PFSK-1 (cell line): ENCODE results near the gene CNIH3.

Experiments
- FOXP2 ChIP-seq: optimal IDR thresholded peaks from 2 replicates; pipeline ENCODE3; 2011; ENCODE audit warnings: borderline replicate concordance, control low read depth, inconsistent platforms; ENCODE audit not compliant: insufficient read depth; ENCODE audit errors: extremely low read length, extremely low read depth
- POLR2AphosphoS5 ChIP-seq: IDR thresholded peaks from 2 replicates; pipeline ENCODE4 v1.6.1; 2012; ENCODE audit warnings: low read depth, mild to moderate bottlenecking, control low read depth, low read length, moderate library complexity
- SIN3A ChIP-seq: IDR thresholded peaks from 2 replicates; pipeline ENCODE4 v1.6.1; 2012; ENCODE audit warnings: mild to moderate bottlenecking, low read length, moderate library complexity, borderline replicate concordance; ENCODE audit not compliant: insufficient read depth
- TAF1 ChIP-seq: IDR thresholded peaks from 2 replicates; pipeline ENCODE4 v1.6.1; 2012; ENCODE audit warnings: low read length, control low read depth, borderline replicate concordance; ENCODE audit not compliant: insufficient read depth
- TF ChIP-seq, protein P1 (sequence below), 2 experiments: IDR thresholded peaks; 2 replicates each; pipeline versions ENCODE4 v1.6.1 to v1.8.0; 2011 to 2012; ENCODE audit warnings: low read depth in 2 of 2, low read length in 2 of 2, control low read depth in 1 of 2, inconsistent platforms in 1 of 2, mild to moderate bottlenecking in 1 of 2, moderate library complexity in 1 of 2; ENCODE audit not compliant: insufficient read depth in 1 of 2

Gene CNIH3

GRCh38 chr1:224637936-224638335 is 21.8 kb downstream of the CNIH3 start:
- TF ChIP-seq FOXP2 (no peak), TAF1 (no peak), SIN3A (no peak), POLR2AphosphoS5 (no peak)
- TF ChIP-seq, protein P1, sequence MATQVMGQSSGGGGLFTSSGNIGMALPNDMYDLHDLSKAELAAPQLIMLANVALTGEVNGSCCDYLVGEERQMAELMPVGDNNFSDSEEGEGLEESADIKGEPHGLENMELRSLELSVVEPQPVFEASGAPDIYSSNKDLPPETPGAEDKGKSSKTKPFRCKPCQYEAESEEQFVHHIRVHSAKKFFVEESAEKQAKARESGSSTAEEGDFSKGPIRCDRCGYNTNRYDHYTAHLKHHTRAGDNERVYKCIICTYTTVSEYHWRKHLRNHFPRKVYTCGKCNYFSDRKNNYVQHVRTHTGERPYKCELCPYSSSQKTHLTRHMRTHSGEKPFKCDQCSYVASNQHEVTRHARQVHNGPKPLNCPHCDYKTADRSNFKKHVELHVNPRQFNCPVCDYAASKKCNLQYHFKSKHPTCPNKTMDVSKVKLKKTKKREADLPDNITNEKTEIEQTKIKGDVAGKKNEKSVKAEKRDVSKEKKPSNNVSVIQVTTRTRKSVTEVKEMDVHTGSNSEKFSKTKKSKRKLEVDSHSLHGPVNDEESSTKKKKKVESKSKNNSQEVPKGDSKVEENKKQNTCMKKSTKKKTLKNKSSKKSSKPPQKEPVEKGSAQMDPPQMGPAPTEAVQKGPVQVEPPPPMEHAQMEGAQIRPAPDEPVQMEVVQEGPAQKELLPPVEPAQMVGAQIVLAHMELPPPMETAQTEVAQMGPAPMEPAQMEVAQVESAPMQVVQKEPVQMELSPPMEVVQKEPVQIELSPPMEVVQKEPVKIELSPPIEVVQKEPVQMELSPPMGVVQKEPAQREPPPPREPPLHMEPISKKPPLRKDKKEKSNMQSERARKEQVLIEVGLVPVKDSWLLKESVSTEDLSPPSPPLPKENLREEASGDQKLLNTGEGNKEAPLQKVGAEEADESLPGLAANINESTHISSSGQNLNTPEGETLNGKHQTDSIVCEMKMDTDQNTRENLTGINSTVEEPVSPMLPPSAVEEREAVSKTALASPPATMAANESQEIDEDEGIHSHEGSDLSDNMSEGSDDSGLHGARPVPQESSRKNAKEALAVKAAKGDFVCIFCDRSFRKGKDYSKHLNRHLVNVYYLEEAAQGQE (IDR thresholded peaks at IDR 0.05; ENCODE audit: insufficient read depth in 1 of 2, low read depth in 2 of 2, low read length in 2 of 2) = no peak

GRCh38 chr1:224639426-224639975 is 23.4 kb downstream of the CNIH3 start:
- TF ChIP-seq SIN3A (no peak), POLR2AphosphoS5 (no peak), FOXP2 (no peak), TAF1 (no peak)
- TF ChIP-seq, protein P1 (IDR thresholded peaks at IDR 0.05; ENCODE audit: insufficient read depth in 1 of 2, low read depth in 2 of 2, low read length in 2 of 2) = no peak

GRCh38 chr1:224640018-224640417 is 23.9 kb downstream of the CNIH3 start:
- TF ChIP-seq SIN3A (no peak), TAF1 (no peak), FOXP2 (no peak), POLR2AphosphoS5 (no peak)
- TF ChIP-seq, protein P1 (IDR thresholded peaks at IDR 0.05; ENCODE audit: insufficient read depth in 1 of 2, low read depth in 2 of 2, low read length in 2 of 2) = no peak

DNA sequence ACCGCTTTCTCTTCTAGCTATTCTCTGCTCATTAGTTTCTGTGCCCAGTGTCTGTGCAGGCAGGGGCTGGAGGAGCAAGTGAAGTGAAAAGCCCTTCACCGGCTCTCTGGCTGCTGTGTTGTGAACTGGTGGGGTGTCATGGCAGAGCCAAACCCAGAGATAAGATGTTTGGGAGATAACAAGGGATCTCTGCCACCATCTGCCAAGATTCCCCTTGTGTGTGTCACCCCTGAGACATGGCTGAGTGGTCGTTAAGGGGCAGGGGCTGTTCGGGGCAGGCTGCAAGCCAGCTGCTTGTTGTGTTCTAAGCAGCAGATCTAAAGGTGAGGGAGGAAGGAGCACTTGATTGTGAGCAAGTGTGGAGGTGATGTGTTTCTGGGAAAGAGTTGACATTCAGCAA is 24.5 kb downstream of the CNIH3 start:
- TF ChIP-seq, protein P1 (IDR thresholded peaks at IDR 0.05; ENCODE audit: insufficient read depth in 1 of 2, low read depth in 2 of 2, low read length in 2 of 2) = no peak
- no peak for TF ChIP-seq POLR2AphosphoS5
- no peak for TF ChIP-seq SIN3A
- TF ChIP-seq FOXP2 = no peak
- no peak for TF ChIP-seq TAF1

DNA sequence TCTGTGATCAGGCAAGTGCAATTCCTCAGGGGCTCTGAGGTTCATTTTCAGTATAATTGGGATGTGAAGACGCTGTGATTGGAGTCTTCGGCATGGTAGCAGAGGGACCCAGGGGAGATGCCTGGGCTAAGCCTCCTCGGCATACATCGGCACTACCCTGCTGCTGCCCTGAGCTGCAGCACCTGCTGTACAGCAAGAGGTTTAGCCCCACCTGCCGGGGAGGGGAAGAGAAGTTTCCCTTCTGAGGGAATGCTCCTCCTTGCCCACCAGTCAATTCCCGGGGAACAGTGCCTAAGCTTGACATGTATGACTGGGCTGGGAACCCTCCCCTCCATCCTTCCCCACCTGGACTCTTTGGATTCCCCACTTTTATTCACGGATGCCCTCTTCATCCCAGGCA is 24.9 kb downstream of the CNIH3 start:
- TF ChIP-seq TAF1 = no peak
- no peak for TF ChIP-seq SIN3A
- TF ChIP-seq POLR2AphosphoS5 = no peak
- TF ChIP-seq, protein P1 (IDR thresholded peaks at IDR 0.05; ENCODE audit: insufficient read depth in 1 of 2, low read depth in 2 of 2, low read length in 2 of 2) = no peak
- no peak for TF ChIP-seq FOXP2
